Right atrium auricular region (tissue), 2 donors: ENCODE results near the gene ALG14. TPM values are rescaled to one million over a fixed set of nuclear protein-coding genes. Genes with fewer than 3 reads are reported as not detected.
"Not testable (repeated sequence)": the region's sequence is repeated elsewhere in the genome, so short reads cannot be mapped to it uniquely, and the experiment has no call there.

Experiments used
- DNase-seq: peaks from one replicate; pipeline ENCODE4 v3.0.0-alpha.2; 2019; ENCODE audit warnings: low spot score
- H3K27ac ChIP-seq, 2 donors: fragments of 200-600 bp; sonication (generic); 1 replicate in 1 of 2; 2 replicates in 1 of 2; pipeline ENCODE4 v1.5.1; 2016 to 2019
- H3K27me3 ChIP-seq, 2 donors: fragments of 200-600 bp; sonication (generic); one replicate each; pipeline versions ENCODE4 v1.5.1 to v1.6.0; 2017 to 2019
- H3K36me3 ChIP-seq: fragments of 200-600 bp; sonication (generic); one replicate; pipeline ENCODE4 v1.5.1; 2016
- H3K4me1 ChIP-seq, 2 donors: fragments of 200-600 bp; sonication (generic); one replicate each; pipeline versions ENCODE4 v1.5.1 to v1.6.0; 2017 to 2019
- H3K4me3 ChIP-seq, 2 donors: fragments of 200-600 bp; sonication (generic); 1 replicate in 1 of 2; 2 replicates in 1 of 2; pipeline ENCODE4 v1.5.1; 2017 to 2019; ENCODE audit warnings: mild to moderate bottlenecking in 1 of 2, moderate library complexity in 1 of 2
- H3K9me3 ChIP-seq, 2 donors: fragments of 200-600 bp; sonication (generic); one replicate each; pipeline ENCODE4 v1.5.1; 2019
- CTCF ChIP-seq, 2 donors: fragments of 200-600 bp; sonication (generic); IDR thresholded peaks; one replicate each; pipeline ENCODE4 v1.5.1; 2019; ENCODE audit warnings: antibody characterized with exemption in 2 of 2
- total RNA-seq, 2 donors: library from RNA; depleted of rRNA; stranded (reverse); fragments of >200 nt; gene quantifications; one replicate each; pipeline ENCODE4 v1.1.0, GENCODE V29; 2016

ALG14 gene
- total RNA-seq, 2 donors from 2014 or later = 0.74 to 0.79 TPM

GRCh38 chr1:95002540-95003432, 70.0 kb downstream of the ALG14 start:
- TF ChIP-seq CTCF (IDR thresholded peaks at IDR 0.05) = no peak
- Histone ChIP-seq H3K27me3 (no peaks in the 10 kb centered on the region), H3K27ac (peak overlapping the region; percentile 8 to 35), H3K4me3 (no peak overlapping the region), H3K4me1 (peaks cover 0 to 16% of the 10 kb centered on the region in 2 donors), H3K36me3 (no peaks in the 10 kb centered on the region), H3K9me3 (no peaks in the 10 kb centered on the region)
- DNase-seq = no peak

- TF ChIP-seq CTCF (IDR thresholded peaks at IDR 0.05) = no peak
- DNase-seq = no peak
- Histone ChIP-seq H3K9me3 (no peaks in the 10 kb centered on the region), H3K4me1 (peaks cover 0 to 16% of the 10 kb centered on the region in 2 donors), H3K4me3 (no peak overlapping the region), H3K27me3 (no peaks in the 10 kb centered on the region), H3K36me3 (no peaks in the 10 kb centered on the region), H3K27ac (peak overlapping the region in 1 of 2 donors; percentile 8)
Measured at GRCh38 chr1:95002164-95002539, 70.6 kb downstream of the ALG14 start.

- TF ChIP-seq CTCF (IDR thresholded peaks at IDR 0.05) = no peak
- no peak overlapping the region for H3K27ac ChIP-seq
- no peak for DNase-seq
- peaks cover 0 to 18% of the 10 kb centered on the region in 2 donors for H3K4me1 ChIP-seq
- no peaks in the 10 kb centered on the region for H3K27me3 ChIP-seq
- no peaks in the 10 kb centered on the region for H3K36me3 ChIP-seq
- no peak overlapping the region for H3K4me3 ChIP-seq
- no peaks in the 10 kb centered on the region for H3K9me3 ChIP-seq
Measured at GRCh38 chr1:94999456-95000131, 73.2 kb downstream of the ALG14 start.

- Histone ChIP-seq H3K27ac (no peak overlapping the region), H3K4me1 (peaks cover 0 to 23% of the 10 kb centered on the region in 2 donors), H3K36me3 (no peaks in the 10 kb centered on the region), H3K27me3 (no peaks in the 10 kb centered on the region), H3K4me3 (no peak overlapping the region), H3K9me3 (no peaks in the 10 kb centered on the region)
- no peak for TF ChIP-seq CTCF (IDR thresholded peaks at IDR 0.05)
- no peak for DNase-seq
Measured at GRCh38 chr1:94998748-94999147, 74.0 kb downstream of the ALG14 start.

- TF ChIP-seq CTCF (IDR thresholded peaks at IDR 0.05) = no peak
- H3K27me3 ChIP-seq = no peaks in the 10 kb centered on the region
- H3K4me3 ChIP-seq = no peak overlapping the region
- H3K4me1 ChIP-seq = peaks cover 0 to 26% of the 10 kb centered on the region in 2 donors
- DNase-seq = no peak
- no peak overlapping the region for H3K27ac ChIP-seq
- H3K36me3 ChIP-seq = no peaks in the 10 kb centered on the region
- H3K9me3 ChIP-seq = no peaks in the 10 kb centered on the region
Measured at GRCh38 chr1:94998114-94998513, 74.6 kb downstream of the ALG14 start.

- H3K4me3 ChIP-seq, H3K9me3 ChIP-seq, H3K36me3 ChIP-seq, H3K27ac ChIP-seq, H3K27me3 ChIP-seq, DNase-seq: not testable (repeated sequence)
- peaks cover 0 to 14% of the 10 kb centered on the region in 2 donors for H3K4me1 ChIP-seq
Measured at GRCh38 chr1:94995536-94995935, 77.2 kb downstream of the ALG14 start.
